HFF-Myc (cell line): ENCODE results near the gene HOXB7.

Source experiments
- DNase-seq: peaks from one replicate; pipeline ENCODE4 v3.0.0-alpha.2; 2011; ENCODE audit warnings: low read depth; ENCODE audit errors: extremely low read depth
- H3K4me3 ChIP-seq: replicated peaks from 2 replicates; pipeline ENCODE4 v1.5.1; 2011; ENCODE audit warnings: low read depth, mild to moderate bottlenecking, control low read depth, low read length
- TF ChIP-seq, protein P1 (sequence below): IDR thresholded peaks from 2 replicates; pipeline ENCODE4 v1.5.1; 2012; ENCODE audit warnings: mild to moderate bottlenecking, low read depth, low read length, control low read depth; ENCODE audit errors: missing control alignments

The HOXB7 gene

DNA sequence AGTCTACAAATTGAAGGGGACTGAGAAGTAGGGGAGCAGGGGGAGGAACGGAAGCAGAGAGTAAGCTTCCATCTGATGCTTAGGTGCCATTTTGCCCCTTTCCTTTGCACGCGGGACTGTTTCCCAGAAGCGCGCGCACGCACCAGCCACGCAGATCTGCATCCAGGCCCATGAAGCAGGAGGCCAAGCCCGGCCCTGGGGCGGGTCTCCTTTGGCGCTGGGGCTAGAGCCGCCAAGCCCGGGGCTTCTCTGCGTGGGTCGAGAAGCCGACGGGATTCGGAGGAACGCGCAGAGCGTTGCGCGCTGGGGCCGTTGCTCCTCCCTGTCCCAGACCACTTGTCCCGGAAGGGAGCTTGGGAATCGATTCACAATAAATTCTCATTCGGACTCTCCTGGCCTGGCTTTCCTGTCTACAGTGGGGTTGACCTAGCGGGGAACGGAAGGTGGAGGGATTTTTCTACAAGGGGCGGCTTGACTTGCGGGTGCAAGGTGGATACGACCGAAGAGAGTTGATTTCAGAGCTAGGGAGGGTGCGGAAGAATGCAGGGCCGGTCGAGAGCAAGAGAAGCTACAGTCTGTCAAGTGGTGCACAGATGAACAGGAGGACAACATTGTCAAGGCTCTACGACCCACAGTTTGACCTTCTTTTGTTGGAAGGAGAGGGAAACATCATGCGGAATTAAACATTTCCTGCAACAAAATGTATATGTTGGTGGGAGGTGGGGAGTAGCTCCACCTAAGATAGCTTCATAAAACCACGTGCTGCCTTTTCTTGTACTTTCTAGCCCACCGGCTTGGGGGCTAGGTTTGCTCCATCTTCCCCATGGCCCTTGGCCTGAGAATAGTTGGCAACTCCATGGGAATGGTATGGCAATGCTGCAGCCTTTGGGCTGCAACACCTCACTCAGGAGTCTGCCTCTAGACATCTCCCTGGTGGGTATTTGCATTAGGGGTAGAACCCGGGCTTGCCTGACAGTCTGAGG, 10.9 kb upstream of the HOXB7 start:
- TF ChIP-seq, protein P1, sequence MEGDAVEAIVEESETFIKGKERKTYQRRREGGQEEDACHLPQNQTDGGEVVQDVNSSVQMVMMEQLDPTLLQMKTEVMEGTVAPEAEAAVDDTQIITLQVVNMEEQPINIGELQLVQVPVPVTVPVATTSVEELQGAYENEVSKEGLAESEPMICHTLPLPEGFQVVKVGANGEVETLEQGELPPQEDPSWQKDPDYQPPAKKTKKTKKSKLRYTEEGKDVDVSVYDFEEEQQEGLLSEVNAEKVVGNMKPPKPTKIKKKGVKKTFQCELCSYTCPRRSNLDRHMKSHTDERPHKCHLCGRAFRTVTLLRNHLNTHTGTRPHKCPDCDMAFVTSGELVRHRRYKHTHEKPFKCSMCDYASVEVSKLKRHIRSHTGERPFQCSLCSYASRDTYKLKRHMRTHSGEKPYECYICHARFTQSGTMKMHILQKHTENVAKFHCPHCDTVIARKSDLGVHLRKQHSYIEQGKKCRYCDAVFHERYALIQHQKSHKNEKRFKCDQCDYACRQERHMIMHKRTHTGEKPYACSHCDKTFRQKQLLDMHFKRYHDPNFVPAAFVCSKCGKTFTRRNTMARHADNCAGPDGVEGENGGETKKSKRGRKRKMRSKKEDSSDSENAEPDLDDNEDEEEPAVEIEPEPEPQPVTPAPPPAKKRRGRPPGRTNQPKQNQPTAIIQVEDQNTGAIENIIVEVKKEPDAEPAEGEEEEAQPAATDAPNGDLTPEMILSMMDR: no peak
- no peak overlapping the region for H3K4me3 ChIP-seq

DNA sequence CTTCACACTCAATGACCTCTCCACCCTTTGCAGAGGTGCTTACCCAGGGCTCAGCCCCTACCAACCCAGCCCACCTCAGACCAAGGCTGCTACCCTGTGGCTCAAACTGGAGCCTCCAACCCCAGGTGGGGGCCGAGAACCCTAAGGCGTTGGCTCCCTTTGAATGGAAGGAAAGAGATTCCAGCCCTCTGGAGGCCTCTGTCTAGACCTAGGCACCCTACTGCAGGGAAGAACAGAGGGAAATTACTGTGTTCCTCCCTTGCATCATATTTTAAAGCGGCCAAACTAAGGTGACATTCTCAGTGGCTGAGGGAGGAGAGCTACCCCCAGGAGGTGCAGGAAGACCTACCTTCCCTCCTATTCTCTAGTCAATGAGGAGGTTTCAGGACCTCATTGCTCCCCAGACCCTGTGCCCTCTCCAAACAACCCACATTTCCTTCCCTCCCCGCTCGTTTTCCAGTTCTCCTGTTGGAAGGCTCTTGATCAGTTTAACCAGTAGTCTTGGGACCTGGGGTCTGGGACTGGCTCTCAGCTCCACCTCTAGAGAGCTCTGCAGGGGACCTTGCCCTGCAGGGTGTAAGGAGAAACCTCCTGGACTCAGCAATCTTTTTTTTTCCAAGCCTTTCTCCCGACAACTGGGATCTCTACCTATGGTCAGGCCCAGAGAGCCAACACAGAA, 9.8 kb upstream of the HOXB7 start:
- TF ChIP-seq, protein P1: no peak
- H3K4me3 ChIP-seq: no peak overlapping the region
- DNase-seq: no peak

More for the DNA sequence above, 10.9 kb upstream of the HOXB7 start:
- DNase-seq: no peak

DNA sequence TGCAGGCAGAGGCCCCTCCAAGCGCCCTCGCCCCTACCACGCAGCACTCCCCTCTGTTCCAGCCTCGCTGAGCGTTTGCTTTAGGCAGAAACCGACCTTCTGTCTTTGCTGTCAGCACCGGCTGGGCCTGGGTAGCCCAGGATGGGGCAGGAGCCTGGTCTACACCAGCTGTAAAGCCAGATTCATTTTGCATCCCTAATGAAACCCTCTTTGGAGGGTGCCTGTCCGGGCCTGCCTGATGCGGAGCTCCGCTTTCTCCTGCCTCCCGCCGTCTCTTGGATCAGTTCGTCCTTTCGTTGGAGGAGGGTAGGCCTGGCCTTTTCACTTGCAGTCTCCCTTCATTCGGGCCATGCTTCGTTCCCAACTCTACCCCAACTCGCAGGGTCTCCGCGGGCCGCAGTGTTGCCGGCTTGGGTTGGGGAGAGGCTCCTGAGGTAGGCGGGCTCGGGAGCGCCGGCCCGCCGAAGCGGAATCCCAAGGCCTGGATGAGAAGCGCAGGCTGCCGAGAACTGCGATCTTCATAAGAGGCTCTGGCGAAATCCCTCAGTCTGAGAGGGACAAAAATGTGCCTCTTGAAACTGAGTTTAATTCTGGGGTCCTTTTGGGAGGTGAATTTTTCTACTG, 9.1 kb upstream of the HOXB7 start:
- TF ChIP-seq, protein P1: no peak
- H3K4me3 ChIP-seq: no peak overlapping the region
- no peak for DNase-seq

DNA sequence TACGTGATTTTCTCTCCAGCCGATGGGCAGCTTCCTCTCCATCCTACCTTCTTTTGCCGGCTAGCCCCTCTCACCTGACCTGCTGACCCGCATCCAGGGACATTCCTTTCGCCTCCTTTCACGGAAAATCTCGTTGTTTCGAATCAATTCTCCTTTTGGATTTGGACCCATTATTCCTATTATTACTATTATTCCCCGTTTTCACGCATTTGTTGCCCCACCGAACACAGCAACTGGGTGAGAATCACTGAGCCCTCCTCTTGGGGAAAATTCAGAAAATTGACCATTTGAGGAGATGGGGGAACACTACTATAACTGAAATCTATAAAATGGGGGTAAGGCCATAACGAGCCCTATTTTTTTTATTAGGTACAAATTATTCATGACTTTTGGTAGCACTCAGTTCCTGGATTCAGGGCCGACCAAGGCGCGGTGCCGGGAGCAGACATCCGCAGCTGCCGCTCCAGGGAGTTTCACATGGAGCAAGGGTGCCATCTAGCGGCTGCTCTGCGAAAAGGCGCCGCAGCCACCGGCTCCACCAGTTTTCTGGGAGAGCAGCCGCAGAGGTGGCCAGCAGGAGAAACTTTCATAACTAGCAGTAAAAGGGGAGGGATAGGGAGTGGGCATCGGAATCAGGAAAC, 7.6 kb upstream of the HOXB7 start:
- no peak overlapping the region for H3K4me3 ChIP-seq
- TF ChIP-seq, protein P1: peak; percentile 92
- DNase-seq: peak; percentile 40

DNA sequence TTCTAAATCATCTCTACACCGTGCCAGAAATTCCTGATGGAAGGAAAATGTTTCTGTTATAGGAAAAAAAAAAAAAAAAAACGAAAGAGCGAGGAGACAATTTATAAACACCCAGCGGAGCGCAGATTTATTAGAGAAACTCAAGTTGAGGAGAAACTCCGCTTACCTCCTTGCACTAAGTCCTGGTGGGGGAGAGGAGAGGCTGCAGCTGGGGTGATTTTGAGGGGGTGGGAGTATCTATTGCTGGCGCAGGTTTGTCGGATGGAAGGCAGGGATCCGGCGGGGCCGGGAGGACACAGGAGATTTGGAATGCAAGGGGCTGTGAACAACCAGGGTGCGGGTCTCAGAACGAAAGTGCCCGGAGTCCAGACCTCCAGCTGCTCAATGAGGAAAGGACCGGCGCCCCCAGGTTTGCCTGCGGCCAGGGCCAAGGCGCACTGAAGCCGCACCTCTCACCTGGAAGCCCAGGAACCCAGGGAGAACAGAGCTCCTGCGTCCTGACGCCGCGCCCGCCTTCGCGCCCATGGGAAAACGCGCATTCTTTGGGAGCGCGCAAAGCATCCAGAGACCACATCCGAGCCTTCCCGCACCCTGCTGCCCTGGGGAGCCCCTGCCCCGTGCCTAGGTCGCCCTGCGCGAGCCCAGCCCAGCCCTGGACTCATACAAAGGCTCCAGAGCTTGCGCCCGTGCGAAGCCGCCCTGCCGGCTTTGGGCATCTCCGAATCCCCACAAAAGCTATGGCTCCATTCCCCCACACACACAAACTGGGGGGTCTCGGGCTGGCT, 6.8 kb upstream of the HOXB7 start:
- TF ChIP-seq, protein P1: no peak
- DNase-seq: no peak
- H3K4me3 ChIP-seq: no peak overlapping the region
